ENCODE measurements around the gene RPL32. TPM values are rescaled to one million over a fixed set of nuclear protein-coding genes. Genes with fewer than 3 reads are reported as not detected.

The RPL32 gene
- total RNA-seq, 2 experiments from 2014 or later = 3,385 to 3,704 TPM

GRCh38 chr3:12838179-12838965 is 3.0 kb downstream of the RPL32 start:
- Mint-ChIP-seq H3K27me3 (ENCODE audit: low read depth) (no peaks in the 10 kb centered on the region), H3K36me3 (ENCODE audit: low read depth) (peaks cover 72% of the 10 kb centered on the region), H3K4me1 (ENCODE audit: low read depth) (peaks cover 48% of the 10 kb centered on the region), H3K9me3 (no peaks in the 10 kb centered on the region), H3K4me3 (peak overlapping the region; percentile 96), H3K27ac (peak overlapping the region; percentile 54)
- CTCF ChIA-PET = interaction anchor here (0.8 kb wide), 1 partner anchor 157 kb away, joined by 4 read pairs; no protein-coding TSS in a partner anchor
- intact Hi-C loops (cut with micrococcal nuclease) = no loop called here
- no peak for DNase-seq

GRCh38 chr3:12837295-12837986 is 3.9 kb downstream of the RPL32 start:
- Mint-ChIP-seq H3K36me3 (ENCODE audit: low read depth) (peaks cover 76% of the 10 kb centered on the region), H3K27me3 (ENCODE audit: low read depth) (no peaks in the 10 kb centered on the region), H3K9me3 (no peaks in the 10 kb centered on the region), H3K4me1 (ENCODE audit: low read depth) (peaks cover 48% of the 10 kb centered on the region), H3K27ac (peak overlapping the region; percentile 72), H3K4me3 (peak overlapping the region; percentile 96)
- intact Hi-C loops (cut with micrococcal nuclease) = no loop called here
- CTCF ChIA-PET = interaction anchor here (0.8 kb wide), 1 partner anchor 158 kb away, joined by 4 read pairs; no protein-coding TSS in a partner anchor
- DNase-seq = no peak

GRCh38 chr3:12835052-12835665 is 6.2 kb downstream of the RPL32 start:
- peaks cover 42% of the 10 kb centered on the region for H3K4me1 Mint-ChIP-seq (ENCODE audit: low read depth)
- intact Hi-C loops (cut with micrococcal nuclease) = no loop called here
- peaks cover 65% of the 10 kb centered on the region for H3K36me3 Mint-ChIP-seq (ENCODE audit: low read depth)
- H3K27me3 Mint-ChIP-seq (ENCODE audit: low read depth) = no peaks in the 10 kb centered on the region
- no peak for DNase-seq
- H3K27ac Mint-ChIP-seq = no peak overlapping the region
- CTCF ChIA-PET = interaction anchor here (0.8 kb wide), 1 partner anchor 26 kb away, joined by 3 read pairs; no protein-coding TSS in a partner anchor
- H3K4me3 Mint-ChIP-seq = no peak overlapping the region
- H3K9me3 Mint-ChIP-seq = no peaks in the 10 kb centered on the region

- Mint-ChIP-seq H3K9me3 (no peaks in the 10 kb centered on the region), H3K4me1 (ENCODE audit: low read depth) (peaks cover 25% of the 10 kb centered on the region), H3K4me3 (no peak overlapping the region), H3K27me3 (ENCODE audit: low read depth) (no peaks in the 10 kb centered on the region), H3K27ac (peak overlapping the region; percentile 10), H3K36me3 (ENCODE audit: low read depth) (peaks cover 49% of the 10 kb centered on the region)
- CTCF ChIA-PET = interaction anchor here (2.2 to 3.4 kb wide), 2 partner anchors 8 to 24 kb away, joined by 10 to 14 read pairs; partner anchors contain the start of gene RPL32
- intact Hi-C loops (cut with micrococcal nuclease) = no loop called here
- no peak for DNase-seq
Measured at GRCh38 chr3:12833222-12834161, 7.9 kb downstream of the RPL32 start.

- DNase-seq = no peak
- H3K9me3 Mint-ChIP-seq = no peaks in the 10 kb centered on the region
- CTCF ChIA-PET = interaction anchor here (0.6 to 3.4 kb wide), 4 partner anchors 9 to 46 kb away, joined by 4 to 14 read pairs (median 8); partner anchors contain the start of gene RPL32
- intact Hi-C loops (cut with micrococcal nuclease) = no loop called here
- H3K27ac Mint-ChIP-seq = peak overlapping the region; percentile 10
- peaks cover 40% of the 10 kb centered on the region for H3K36me3 Mint-ChIP-seq (ENCODE audit: low read depth)
- peaks cover 16% of the 10 kb centered on the region for H3K4me1 Mint-ChIP-seq (ENCODE audit: low read depth)
- H3K4me3 Mint-ChIP-seq = no peak overlapping the region
- H3K27me3 Mint-ChIP-seq (ENCODE audit: low read depth) = no peaks in the 10 kb centered on the region
Measured at GRCh38 chr3:12832350-12833221, 8.8 kb downstream of the RPL32 start.

- Mint-ChIP-seq H3K9me3 (no peaks in the 10 kb centered on the region), H3K27ac (no peak overlapping the region), H3K36me3 (ENCODE audit: low read depth) (peaks cover 28% of the 10 kb centered on the region), H3K27me3 (ENCODE audit: low read depth) (no peaks in the 10 kb centered on the region), H3K4me3 (no peak overlapping the region), H3K4me1 (ENCODE audit: low read depth) (peaks cover 7% of the 10 kb centered on the region)
- DNase-seq = no peak
- CTCF ChIA-PET = interaction anchor here (0.5 to 3.4 kb wide), 4 partner anchors 11 to 60 kb away, joined by 3 to 14 read pairs (median 4); partner anchors contain the start of gene RPL32
- intact Hi-C loops (cut with micrococcal nuclease) = no loop called here
Measured at GRCh38 chr3:12831301-12831866, 10.0 kb downstream of the RPL32 start.

GRCh38 chr3:12830785-12831156 is 10.6 kb downstream of the RPL32 start:
- CTCF ChIA-PET = interaction anchor here (1.1 to 3.4 kb wide), 3 partner anchors 11 to 44 kb away, joined by 4 to 14 read pairs (median 4); partner anchors contain the start of gene RPL32
- no peak overlapping the region for H3K4me3 Mint-ChIP-seq
- H3K27ac Mint-ChIP-seq = no peak overlapping the region
- no peaks in the 10 kb centered on the region for H3K9me3 Mint-ChIP-seq
- no peaks in the 10 kb centered on the region for H3K27me3 Mint-ChIP-seq (ENCODE audit: low read depth)
- H3K4me1 Mint-ChIP-seq (ENCODE audit: low read depth) = peaks cover 2% of the 10 kb centered on the region
- peaks cover 22% of the 10 kb centered on the region for H3K36me3 Mint-ChIP-seq (ENCODE audit: low read depth)
- intact Hi-C loops (cut with micrococcal nuclease) = no loop called here
- no peak for DNase-seq

GRCh38 chr3:12829886-12830784 is 11.2 kb downstream of the RPL32 start:
- Mint-ChIP-seq H3K27ac (no peak overlapping the region), H3K36me3 (ENCODE audit: low read depth) (peaks cover 17% of the 10 kb centered on the region), H3K4me3 (no peak overlapping the region), H3K27me3 (ENCODE audit: low read depth) (no peaks in the 10 kb centered on the region), H3K9me3 (no peaks in the 10 kb centered on the region), H3K4me1 (ENCODE audit: low read depth) (no peaks in the 10 kb centered on the region)
- intact Hi-C loops (cut with micrococcal nuclease) = no loop called here
- CTCF ChIA-PET = interaction anchor here (1.1 to 3.4 kb wide), 3 partner anchors 12 to 43 kb away, joined by 4 to 14 read pairs (median 4); partner anchors contain the start of gene RPL32
- no peak for DNase-seq

GRCh38 chr3:12829404-12829803 is 12.0 kb downstream of the RPL32 start:
- H3K27ac Mint-ChIP-seq = no peak overlapping the region
- H3K27me3 Mint-ChIP-seq (ENCODE audit: low read depth) = no peaks in the 10 kb centered on the region
- no peaks in the 10 kb centered on the region for H3K9me3 Mint-ChIP-seq
- H3K4me1 Mint-ChIP-seq (ENCODE audit: low read depth) = no peaks in the 10 kb centered on the region
- DNase-seq = no peak
- CTCF ChIA-PET = no interaction called here
- intact Hi-C loops (cut with micrococcal nuclease) = no loop called here
- H3K36me3 Mint-ChIP-seq (ENCODE audit: low read depth) = peaks cover 16% of the 10 kb centered on the region
- H3K4me3 Mint-ChIP-seq = no peak overlapping the region

GRCh38 chr3:12828751-12829150 is 12.6 kb downstream of the RPL32 start:
- Mint-ChIP-seq H3K27me3 (ENCODE audit: low read depth) (no peaks in the 10 kb centered on the region), H3K4me3 (no peak overlapping the region), H3K9me3 (no peaks in the 10 kb centered on the region), H3K4me1 (ENCODE audit: low read depth) (no peaks in the 10 kb centered on the region), H3K36me3 (ENCODE audit: low read depth) (peaks cover 11% of the 10 kb centered on the region), H3K27ac (no peak overlapping the region)
- no peak for DNase-seq
- CTCF ChIA-PET = no interaction called here
- intact Hi-C loops (cut with micrococcal nuclease) = no loop called here
